ENCODE measurements around the gene SH3BGRL2.
"Not testable (repeated sequence)": the region's sequence is repeated elsewhere in the genome, so short reads cannot be mapped to it uniquely, and the experiment has no call there.

SH3BGRL2 gene

DNA sequence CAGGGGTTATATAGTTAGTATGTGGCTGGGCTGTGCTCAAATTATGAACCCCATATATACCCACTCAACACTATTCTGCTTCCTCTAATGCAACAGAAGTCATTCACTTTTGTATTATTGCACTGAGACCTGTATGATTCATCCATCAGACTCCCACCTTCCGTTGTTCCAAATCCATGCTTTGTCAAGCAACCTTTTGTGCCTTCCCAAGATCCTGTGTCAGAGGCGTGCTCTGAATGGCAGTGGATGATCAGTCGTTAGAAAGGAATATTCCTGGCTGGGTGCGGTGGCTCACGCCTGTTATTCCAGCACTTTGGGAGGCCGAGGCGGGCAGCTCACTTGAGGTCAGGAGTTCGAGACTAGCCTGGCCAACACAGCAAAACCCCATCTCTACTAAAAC, 103.2 kb downstream of the SH3BGRL2 start:
- DNase-seq (ENCODE audit: low read depth in 2 of 3, low spot score in 1 of 3), result no peak

DNA sequence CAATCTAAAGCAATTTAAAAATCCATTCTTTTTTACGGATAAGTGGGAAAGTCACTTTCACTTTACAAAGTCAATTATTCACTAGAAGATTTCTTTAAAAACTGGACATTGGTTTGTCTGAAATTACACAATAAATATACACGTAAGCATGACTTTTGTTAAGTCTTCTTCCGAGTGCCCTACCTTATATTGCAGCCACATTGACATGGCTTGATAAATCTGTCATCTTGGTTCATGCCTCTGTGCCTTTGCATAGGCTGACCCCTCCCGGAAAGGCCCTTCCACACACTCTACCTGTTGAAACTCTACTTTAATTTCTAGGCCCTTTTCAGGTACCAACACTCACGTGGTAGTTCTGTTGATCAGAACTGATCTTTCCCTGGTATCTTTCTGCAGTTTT, 104.1 kb downstream of the SH3BGRL2 start:
- no peak for DNase-seq (ENCODE audit: low read depth in 2 of 3, low spot score in 1 of 3)

DNA sequence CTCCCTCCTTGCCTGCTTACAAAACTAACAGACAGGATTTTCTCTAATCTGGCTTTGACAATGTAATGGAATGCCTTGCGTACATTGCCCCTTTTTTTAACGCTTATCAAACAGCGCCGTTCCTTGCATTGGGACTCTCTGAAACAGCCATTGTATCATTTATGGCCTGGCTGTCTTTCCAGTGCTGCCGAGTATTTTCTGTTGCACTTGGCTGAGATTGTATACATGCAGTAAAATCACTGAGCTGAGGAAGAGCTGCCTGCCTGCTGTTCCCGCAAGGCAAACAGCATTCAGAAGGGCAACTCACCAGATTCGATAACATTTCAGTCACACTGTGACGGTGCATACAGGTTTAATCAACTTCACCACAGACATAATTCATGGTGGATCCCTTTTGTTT, 106.0 kb downstream of the SH3BGRL2 start:
- no peak for DNase-seq (ENCODE audit: low read depth in 2 of 3, low spot score in 1 of 3)

DNA sequence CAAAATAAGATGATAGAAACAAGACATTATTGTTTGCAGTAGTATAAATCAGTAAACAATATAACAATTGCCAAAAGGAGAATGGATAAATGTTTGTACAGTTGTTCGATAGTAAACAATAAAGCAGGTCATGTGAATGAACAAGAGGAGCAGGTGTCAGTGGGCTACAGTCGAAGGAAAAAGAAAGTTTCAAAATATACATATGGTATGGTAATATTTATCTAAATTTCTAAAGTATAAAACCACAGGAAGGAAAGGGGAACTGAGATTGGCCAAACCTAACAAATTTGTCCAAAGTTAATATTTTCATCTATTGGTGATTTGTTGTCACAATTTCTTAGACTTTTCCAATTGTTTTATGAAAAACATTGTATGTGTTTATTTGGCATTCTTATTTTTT, 110.9 kb downstream of the SH3BGRL2 start:
- no peak for DNase-seq (ENCODE audit: low read depth in 2 of 3, low spot score in 1 of 3)

DNA sequence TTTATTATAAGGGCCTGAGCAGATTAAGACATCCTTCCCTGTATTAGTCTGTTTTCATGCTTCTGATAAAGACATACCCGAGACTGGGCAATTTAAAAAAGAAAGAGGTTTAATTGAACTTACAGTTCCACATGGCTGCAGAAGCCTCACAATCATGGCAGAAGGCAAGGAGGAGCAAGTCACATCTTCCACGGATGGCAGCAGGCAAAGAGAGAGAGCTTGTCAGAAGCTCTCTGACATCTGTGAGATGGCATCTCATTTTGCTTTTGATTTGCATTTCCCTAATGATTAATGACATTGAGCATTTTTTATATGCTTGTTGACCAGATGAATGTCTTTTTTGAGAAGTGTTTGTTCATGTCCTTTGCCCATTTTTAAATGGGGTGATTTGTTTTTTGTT, 114.2 kb downstream of the SH3BGRL2 start:
- not testable (repeated sequence) for DNase-seq (ENCODE audit: low read depth in 2 of 3, low spot score in 1 of 3)

DNA sequence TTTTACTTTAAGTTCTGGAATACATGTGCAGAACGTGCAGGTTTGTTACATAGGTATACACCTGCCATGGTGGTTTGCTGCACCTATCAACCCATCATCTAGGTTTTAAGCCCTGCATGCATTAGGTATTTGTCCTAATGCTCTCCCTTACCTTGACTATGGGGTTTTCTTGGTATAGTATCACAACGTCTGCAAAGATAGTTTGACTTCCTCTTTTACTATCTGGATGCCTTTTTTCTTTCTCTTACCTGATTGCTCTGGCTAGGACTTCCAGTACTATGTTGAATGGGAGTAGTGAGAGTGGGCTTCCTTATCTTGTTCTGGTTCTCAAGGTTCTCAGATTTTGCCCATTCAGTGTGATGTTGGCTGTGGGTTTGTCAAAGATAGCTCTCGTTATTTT, 115.2 kb downstream of the SH3BGRL2 start:
- DNase-seq (ENCODE audit: low read depth in 2 of 3, low spot score in 1 of 3), result not testable (repeated sequence)

DNA sequence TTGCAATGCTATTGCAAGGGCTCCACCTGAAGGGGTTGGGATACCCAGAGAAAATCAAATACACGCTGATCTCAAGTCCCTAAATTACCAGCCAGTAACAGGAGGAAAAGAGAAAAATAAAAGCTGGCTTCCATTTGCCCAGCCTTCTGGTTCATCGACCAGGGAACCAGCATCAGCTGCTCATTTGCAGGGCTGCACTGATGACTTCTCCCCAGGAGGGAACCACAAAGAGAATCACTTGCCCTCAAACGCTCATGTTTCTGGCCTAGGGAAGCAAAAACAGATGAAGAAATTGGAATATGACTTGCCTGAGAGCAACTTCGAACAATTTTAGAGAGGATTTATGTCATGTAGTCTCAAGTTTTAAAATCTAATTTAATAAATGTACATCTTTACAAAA, 119.7 kb downstream of the SH3BGRL2 start:
- no peak for DNase-seq (ENCODE audit: low read depth in 2 of 3, low spot score in 1 of 3)
